Panc1 (cell line): ENCODE data around the gene UNC5B. TPM values are rescaled to one million over a fixed set of nuclear protein-coding genes. Genes with fewer than 3 reads are reported as not detected.

Experiments
- ATAC-seq: fragments of 200-7000 bp; cut with Tn5 transposase; 2 replicates; pipeline ENCODE4 v1.9.1; 2020; ENCODE audit warnings: mild to moderate bottlenecking, moderate library complexity
- BruUV-seq: library from RNA; stranded (reverse); fragments of 400-500 nt; replicated peaks from 2 replicates; lab custom pipeline; 2021; lab: Mats Ljungman, UMichigan
- CTCF ChIA-PET: fragments of 300-600 bp; sonication (Branson Sonifier 250); formaldehyde crosslinking; loops from one replicate; lab custom pipeline; 2022; ENCODE audit warnings: antibody characterized with exemption; lab: Charles Lee
- POLR2A ChIA-PET: fragments of 300-600 bp; sonication (Branson Sonifier 250); formaldehyde crosslinking; loops from one replicate; lab custom pipeline; 2022; ENCODE audit warnings: antibody characterized with exemption; lab: Charles Lee
- DNase-seq: peaks from one replicate; pipeline ENCODE4 v3.0.0-alpha.2; 2010; ENCODE audit warnings: low read depth, low spot score
- H3K27ac ChIP-seq: 2 replicates; pipeline ENCODE4 v1.5.1; 2011; ENCODE audit warnings: mild to moderate bottlenecking, low read length, inconsistent platforms
- H3K27me3 ChIP-seq: fragments of 200-500 bp; sonication (Bioruptor generic); 2 replicates; pipeline ENCODE4 v1.6.0; 2014; ENCODE audit warnings: low read length, inconsistent platforms; ENCODE audit not compliant: control insufficient read depth, insufficient read depth
- H3K36me3 ChIP-seq: fragments of 200-500 bp; sonication (Bioruptor generic); 2 replicates; pipeline ENCODE4 v1.5.1; 2014; ENCODE audit warnings: inconsistent platforms, mild to moderate bottlenecking, low read length, moderate library complexity; ENCODE audit not compliant: control insufficient read depth, insufficient read depth
- H3K4me1 ChIP-seq: 2 replicates; pipeline ENCODE4 v1.5.1; 2011; ENCODE audit warnings: inconsistent platforms, mild to moderate bottlenecking, low read length, moderate library complexity; ENCODE audit not compliant: control insufficient read depth, insufficient read depth
- H3K4me3 ChIP-seq, 2 experiments: 2 replicates each; pipeline ENCODE4 v1.5.1; 2011 to 2012; ENCODE audit warnings: low read depth in 2 of 2, low read length in 2 of 2, mild to moderate bottlenecking in 2 of 2, inconsistent platforms in 1 of 2, moderate library complexity in 1 of 2
- H3K9me3 ChIP-seq: fragments of 200-500 bp; sonication (Bioruptor generic); 2 replicates; pipeline ENCODE4 v1.5.1; 2014; ENCODE audit warnings: low read depth, mild to moderate bottlenecking, inconsistent platforms, low read length, moderate library complexity; ENCODE audit not compliant: control insufficient read depth, insufficient read depth
- CTCF ChIP-seq: fragments of 450-650 bp; IDR thresholded peaks from 2 replicates; pipeline ENCODE4 v1.5.1; 2017; ENCODE audit warnings: mild to moderate bottlenecking
- POLR2AphosphoS5 ChIP-seq: IDR thresholded peaks from 2 replicates; pipeline ENCODE4 v1.6.1; 2012; ENCODE audit warnings: mild to moderate bottlenecking, low read depth, low read length, moderate library complexity
- REST ChIP-seq, 2 experiments: IDR thresholded peaks; 2 replicates each; pipeline ENCODE4 v1.6.1; 2011 to 2012; ENCODE audit warnings: low read depth in 2 of 2, control low read depth in 1 of 2, low read length in 1 of 2, mild to moderate bottlenecking in 1 of 2, moderate library complexity in 1 of 2; ENCODE audit not compliant: insufficient read depth in 1 of 2
- SIN3A ChIP-seq: IDR thresholded peaks from 2 replicates; pipeline ENCODE4 v1.6.1; 2012; ENCODE audit warnings: low read depth, mild to moderate bottlenecking, low read length, moderate library complexity, borderline replicate concordance; ENCODE audit not compliant: insufficient read depth
- TCF7L2 ChIP-seq: IDR thresholded peaks from 2 replicates; pipeline ENCODE4 v1.6.1; 2011; ENCODE audit warnings: mild to moderate bottlenecking, low read depth, low read length, inconsistent platforms
- in situ Hi-C: cut with HindIII; loops from 2 replicates; pipeline ENCODE4 v1.10.0; 2016; ENCODE audit warnings: low sequenced_read_pairs, low pct_unique_long_range_greater_than_20kb
- intact Hi-C: fragments of 100-400 bp; cut with micrococcal nuclease; formaldehyde crosslinking; loops from one replicate; pipeline ENCODE4 v1.10.0; 2022; ENCODE audit not compliant: unreplicated experiment
- total RNA-seq: library from RNA; stranded (reverse); gene quantifications from one replicate; pipeline ENCODE4 v1.2.1, GENCODE V29; 2021; ENCODE audit not compliant: unreplicated experiment

UNC5B gene
- total RNA-seq, 1 experiment from 2014 or later = 1.1 TPM

GRCh38 chr10:71206911-71207310 lies 5.5 kb upstream of the UNC5B start:
- ATAC-seq = no peak
- H3K4me1 ChIP-seq = peaks cover 3% of the 10 kb centered on the region; the same call in 1 of the 2 replicates
- H3K36me3 ChIP-seq = no peaks in the 10 kb centered on the region
- ChIA-PET POLR2A (no interaction called here), CTCF (interaction anchor here (0.6 to 1.4 kb wide), 3 partner anchors 283 to 342 kb away, joined by 3 read pairs; no protein-coding TSS in a partner anchor)
- no peak overlapping the region for H3K4me3 ChIP-seq
- no peak for DNase-seq
- H3K27ac ChIP-seq = no peak overlapping the region
- H3K9me3 ChIP-seq = no peaks in the 10 kb centered on the region
- H3K27me3 ChIP-seq = peaks cover 46% of the 10 kb centered on the region
- TF ChIP-seq SIN3A (no peak), POLR2AphosphoS5 (no peak), CTCF (no peak), TCF7L2 (no peak), REST (IDR thresholded peaks at IDR 0.05; ENCODE audit: insufficient read depth in 1 of 2, low read depth in 2 of 2, low read length in 1 of 2) (no peak)
- intact Hi-C loops (no loop called here), in situ Hi-C loops (no loop called here)
- BruUV-seq = no TSS peak

GRCh38 chr10:71207578-71207977 lies 4.8 kb upstream of the UNC5B start:
- no peaks in the 10 kb centered on the region for H3K36me3 ChIP-seq
- no TSS peak for BruUV-seq
- ATAC-seq (no peak), DNase-seq (no peak)
- H3K4me1 ChIP-seq = peaks cover 5% of the 10 kb centered on the region; the same call in 1 of the 2 replicates
- TF ChIP-seq CTCF (no peak), SIN3A (no peak), POLR2AphosphoS5 (no peak), REST (IDR thresholded peaks at IDR 0.05; ENCODE audit: insufficient read depth in 1 of 2, low read depth in 2 of 2, low read length in 1 of 2) (no peak), TCF7L2 (no peak)
- no peak overlapping the region for H3K4me3 ChIP-seq
- peaks cover 46% of the 10 kb centered on the region for H3K27me3 ChIP-seq
- H3K9me3 ChIP-seq = no peaks in the 10 kb centered on the region
- intact Hi-C loops = no loop called here
- POLR2A ChIA-PET = no interaction called here
- in situ Hi-C loops = no loop called here
- H3K27ac ChIP-seq = no peak overlapping the region
- CTCF ChIA-PET = interaction anchor here (0.8 to 1.4 kb wide), 2 partner anchors 283 to 343 kb away, joined by 3 read pairs; no protein-coding TSS in a partner anchor
